SK-N-SH (cell line): Measurements from ENCODE around the gene ARHGEF1. TPM values are rescaled to one million over a fixed set of nuclear protein-coding genes. Genes with fewer than 3 reads are reported as not detected.

Source experiments
- CTCF ChIA-PET: fragments of 300-600, 350-600 bp; formaldehyde crosslinking; extraction: SDS; loops from one replicate; lab custom pipeline; 2021; lab: Yijun Ruan, JAX
- POLR2A ChIA-PET: fragments of 350-600 bp; sonication (Branson Sonifier 250); formaldehyde crosslinking; extraction: SDS; loops from one replicate; lab custom pipeline; 2020; ENCODE audit warnings: antibody characterized with exemption, inconsistent platforms; lab: Yijun Ruan, JAX
- DNase-seq: peaks from one replicate; pipeline ENCODE4 v3.0.0; 2012
- H2AFZ ChIP-seq: fragments of 200-600 bp; sonication (generic); 2 replicates; pipeline ENCODE4 v1.8.1; 2016; ENCODE audit warnings: antibody characterized with exemption, mild to moderate bottlenecking, low read depth
- H3F3A ChIP-seq: fragments of 200-600 bp; sonication (generic); replicated peaks from 2 replicates; pipeline ENCODE3; 2016; ENCODE audit warnings: antibody characterized with exemption, mild to moderate bottlenecking; ENCODE audit not compliant: insufficient read depth
- H3K27ac ChIP-seq, 2 experiments: fragments of 200-500 bp in 1 of 2; fragments of 200-600 bp in 1 of 2; sonication (Bioruptor generic) in 1 of 2; sonication (generic), shearing (Covaris generic) in 1 of 2; 2 replicates each; pipeline versions ENCODE4 v1.5.1 to v1.6.1; 2014 to 2016; ENCODE audit warnings: low read depth in 2 of 2, inconsistent platforms in 1 of 2, low read length in 1 of 2, mild to moderate bottlenecking in 1 of 2, mixed read lengths in 1 of 2
- H3K27me3 ChIP-seq: fragments of 200-600 bp; sonication (generic), shearing (Covaris generic); 2 replicates; pipeline ENCODE4 v1.6.1; 2016; ENCODE audit warnings: mixed run types; ENCODE audit not compliant: insufficient read depth
- H3K36me3 ChIP-seq, 2 experiments: fragments of 200-500 bp in 1 of 2; fragments of 200-600 bp in 1 of 2; sonication (Bioruptor generic) in 1 of 2; sonication (generic) in 1 of 2; replicated peaks in 1 of 2; 2 replicates each; pipeline versions ENCODE3 to v1.5.1; 2014 to 2016; ENCODE audit warnings: low read length in 1 of 2, mild to moderate bottlenecking in 1 of 2; ENCODE audit not compliant: insufficient read depth in 2 of 2, control insufficient read depth in 1 of 2
- H3K4me1 ChIP-seq, 2 experiments: fragments of 200-500 bp in 1 of 2; fragments of 200-600 bp in 1 of 2; sonication (Bioruptor generic) in 1 of 2; sonication (generic), shearing (Covaris generic) in 1 of 2; 2 replicates each; pipeline versions ENCODE4 v1.5.1 to v1.6.1; 2014 to 2016; ENCODE audit warnings: low read depth in 1 of 2, low read length in 1 of 2, mixed run types in 1 of 2; ENCODE audit not compliant: insufficient read depth in 2 of 2, control insufficient read depth in 1 of 2
- H3K4me2 ChIP-seq: fragments of 200-600 bp; sonication (generic), shearing (Covaris generic); 2 replicates; pipeline ENCODE4 v1.6.1; 2017; ENCODE audit warnings: mixed run types
- H3K4me3 ChIP-seq, 2 experiments: fragments of 200-500 bp in 1 of 2; fragments of 200-600 bp in 1 of 2; sonication (Bioruptor generic) in 1 of 2; sonication (generic), shearing (Covaris generic) in 1 of 2; 2 replicates each; pipeline versions ENCODE4 v1.5.1 to v1.8.1; 2014 to 2016; ENCODE audit warnings: low read depth in 2 of 2, inconsistent platforms in 1 of 2, low read length in 1 of 2, mild to moderate bottlenecking in 1 of 2, mixed read lengths in 1 of 2, moderate library complexity in 1 of 2
- H3K79me2 ChIP-seq: fragments of 200-600 bp; sonication (generic); 2 replicates; pipeline ENCODE4 v1.8.1; 2017; ENCODE audit warnings: mild to moderate bottlenecking; ENCODE audit not compliant: insufficient read depth
- H3K9ac ChIP-seq: fragments of 200-600 bp; sonication (generic); 2 replicates; pipeline ENCODE4 v1.6.1; 2017; ENCODE audit warnings: mixed run types
- H3K9me2 ChIP-seq: fragments of 200-600 bp; sonication (generic); 2 replicates; pipeline ENCODE4 v1.6.1; 2017; ENCODE audit warnings: mixed run types
- H3K9me3 ChIP-seq: fragments of 200-600 bp; sonication (generic); 2 replicates; pipeline ENCODE4 v1.6.1; 2017; ENCODE audit warnings: mixed run types, mild to moderate bottlenecking, moderate library complexity
- H4K20me1 ChIP-seq: fragments of 200-600 bp; sonication (generic); 2 replicates; pipeline ENCODE4 v1.6.1; 2017; ENCODE audit warnings: mild to moderate bottlenecking, mixed run types; ENCODE audit not compliant: insufficient read depth
- EP300 ChIP-seq, 2 experiments: IDR thresholded peaks; 2 replicates each; pipeline versions ENCODE4 v1.4.0 to v1.6.1; 2012; ENCODE audit warnings: borderline replicate concordance in 1 of 2, low read depth in 1 of 2, low read length in 1 of 2
- FOXJ3 ChIP-seq: sonication (generic); formaldehyde crosslinking; IDR thresholded peaks from 2 replicates; pipeline ENCODE4 v1.5.1; 2020; ENCODE audit warnings: mild to moderate bottlenecking, missing genetic modification reagents
- MXI1 ChIP-seq: IDR thresholded peaks from 2 replicates; pipeline ENCODE4 v1.6.1; 2012; ENCODE audit warnings: mild to moderate bottlenecking, low read depth, low read length, improper control_type of control experiment
- POLR2AphosphoS5 ChIP-seq: IDR thresholded peaks from 2 replicates; pipeline ENCODE4 v1.6.1; 2012; ENCODE audit warnings: low read depth, low read length
- SMC3 ChIP-seq: IDR thresholded peaks from 2 replicates; pipeline ENCODE4 v1.6.1; 2012; ENCODE audit warnings: low read depth, low read length, improper control_type of control experiment
- WGBS: methylation state at CpG from one replicate; pipeline ENCODE4 v1.1.6; 2017; ENCODE audit warnings: low lambda C conversion rate; 5-methylcytosine and 5-hydroxymethylcytosine counted together
- polyA plus RNA-seq, 3 experiments: library from polyadenylated mRNA; depleted of rRNA; stranded (reverse); fragments of >200 nt; gene quantifications; 2 replicates each; pipeline ENCODE4 v1.2.3, GENCODE V29; 2012
- TF ChIP-seq, protein P1 (sequence below): IDR thresholded peaks from 2 replicates; pipeline ENCODE4 v1.4.0; 2012; ENCODE audit warnings: low read depth
- TF ChIP-seq, protein P2 (sequence below): fragments of 150-350 bp; IDR thresholded peaks from 2 replicates; pipeline ENCODE4 v1.6.1; 2017; ENCODE audit warnings: antibody characterized with exemption, low read length, low read depth, borderline replicate concordance
- TF ChIP-seq, protein P3 (sequence below): IDR thresholded peaks from 2 replicates; pipeline ENCODE4 v1.6.1; 2012; ENCODE audit warnings: mild to moderate bottlenecking, low read depth, low read length, moderate library complexity

The ARHGEF1 gene
- polyA plus RNA-seq, 1 of the 3 experiments (the other 2 are of a cell fraction): 102 TPM

DNA sequence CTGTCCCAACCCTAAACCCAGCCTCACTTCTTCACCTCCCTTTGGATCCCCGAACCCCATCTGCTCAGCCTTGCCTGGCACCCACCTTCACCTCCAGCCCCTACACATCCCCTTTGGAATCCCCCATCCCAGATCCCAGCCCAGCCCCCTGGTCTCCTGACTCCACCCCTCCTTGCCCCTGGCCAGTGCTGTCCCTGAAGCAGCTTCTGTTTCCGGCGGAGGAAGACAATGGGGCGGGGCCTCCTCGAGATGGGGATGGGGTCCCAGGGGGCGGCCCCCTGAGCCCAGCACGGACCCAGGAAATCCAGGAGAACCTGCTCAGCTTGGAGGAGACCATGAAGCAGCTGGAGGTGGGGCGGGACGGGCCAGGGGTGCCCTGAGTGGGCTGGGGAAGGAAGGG is 23.3 kb downstream of the ARHGEF1 start:
- Histone ChIP-seq H4K20me1 (0 out of 2 replicates have a peak, but pooled peaks cover 5% of the 10 kb centered on the region), H3F3A (peaks cover 3% of the 10 kb centered on the region), H3K27ac (peak overlapping the region in 1 of 2 experiments; percentile 14; a peak in 1 of 4 replicates), H3K36me3 (peaks cover 11 to 49% of the 10 kb centered on the region in 2 experiments), H3K9me2 (no peaks in the 10 kb centered on the region), H3K79me2 (no peaks in the 10 kb centered on the region), H3K4me2 (no peak overlapping the region), H3K27me3 (no peaks in the 10 kb centered on the region), H2AFZ (no peak overlapping the region), H3K9me3 (no peaks in the 10 kb centered on the region), H3K4me3 (no peak overlapping the region), H3K9ac (no peak overlapping the region), H3K4me1 (peaks cover 0 to 13% of the 10 kb centered on the region in 2 experiments; a peak in 1 of 4 replicates)
- DNase-seq: peak; percentile 66
- ChIA-PET POLR2A (no interaction called here), CTCF (interaction anchor here (1.0 kb wide), 2 partner anchors 28 to 29 kb away, joined by 3 to 4 read pairs; no protein-coding TSS in a partner anchor)
- WGBS: 89% methylated on average over 8 of the region's 9 CpGs
- TF ChIP-seq, protein P1, sequence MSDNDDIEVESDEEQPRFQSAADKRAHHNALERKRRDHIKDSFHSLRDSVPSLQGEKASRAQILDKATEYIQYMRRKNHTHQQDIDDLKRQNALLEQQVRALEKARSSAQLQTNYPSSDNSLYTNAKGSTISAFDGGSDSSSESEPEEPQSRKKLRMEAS: no peak
- TF ChIP-seq FOXJ3 (CRISPR knock-in tag) (no peak), POLR2AphosphoS5 (no peak)
- TF ChIP-seq, protein P2, sequence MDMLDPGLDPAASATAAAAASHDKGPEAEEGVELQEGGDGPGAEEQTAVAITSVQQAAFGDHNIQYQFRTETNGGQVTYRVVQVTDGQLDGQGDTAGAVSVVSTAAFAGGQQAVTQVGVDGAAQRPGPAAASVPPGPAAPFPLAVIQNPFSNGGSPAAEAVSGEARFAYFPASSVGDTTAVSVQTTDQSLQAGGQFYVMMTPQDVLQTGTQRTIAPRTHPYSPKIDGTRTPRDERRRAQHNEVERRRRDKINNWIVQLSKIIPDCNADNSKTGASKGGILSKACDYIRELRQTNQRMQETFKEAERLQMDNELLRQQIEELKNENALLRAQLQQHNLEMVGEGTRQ: no peak

DNA sequence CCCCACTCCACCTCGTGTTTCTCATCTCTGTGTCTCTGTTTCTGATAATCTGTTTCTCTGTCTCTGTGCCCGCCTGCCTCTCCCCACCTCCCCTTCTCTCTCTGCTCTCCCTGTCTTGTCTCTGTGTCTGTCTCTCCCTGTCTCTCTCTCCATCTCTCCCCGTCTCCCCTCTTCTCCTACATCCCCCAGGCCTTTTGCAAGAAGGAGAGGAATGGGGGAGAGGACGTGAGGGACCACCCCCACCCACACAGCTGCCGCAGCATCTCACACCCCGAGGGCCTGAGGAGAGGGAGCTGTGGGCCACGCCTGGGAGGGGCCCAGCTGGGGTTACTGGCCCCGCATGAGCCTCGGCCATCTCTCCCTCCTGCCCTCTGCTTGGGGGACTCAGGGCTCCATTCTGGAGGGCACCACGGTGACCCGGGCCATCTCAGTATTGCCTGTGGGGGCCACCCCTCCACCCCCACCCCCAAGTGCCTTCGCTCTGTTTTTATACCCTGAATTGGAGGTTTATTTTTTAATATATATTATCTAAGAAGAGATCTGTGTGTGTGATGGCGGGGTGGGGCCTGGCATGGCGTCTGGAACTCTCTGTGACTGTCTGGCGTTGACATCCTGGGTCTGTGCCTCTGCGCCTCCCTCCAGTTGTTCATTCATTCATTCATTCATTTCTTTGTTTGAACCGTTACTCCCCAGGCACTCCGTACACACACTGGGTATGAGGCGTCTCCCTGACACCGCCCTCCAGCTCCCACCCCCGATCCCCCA is 24.1 kb downstream of the ARHGEF1 start:
- H3K4me3 ChIP-seq: no peak overlapping the region
- TF ChIP-seq MXI1 (no peak), FOXJ3 (CRISPR knock-in tag) (no peak), EP300 (IDR thresholded peaks at IDR 0.05; ENCODE audit: borderline replicate concordance in 1 of 2, low read depth in 1 of 2, low read length in 1 of 2) (no peak), SMC3 (no peak)
- TF ChIP-seq, protein P3, sequence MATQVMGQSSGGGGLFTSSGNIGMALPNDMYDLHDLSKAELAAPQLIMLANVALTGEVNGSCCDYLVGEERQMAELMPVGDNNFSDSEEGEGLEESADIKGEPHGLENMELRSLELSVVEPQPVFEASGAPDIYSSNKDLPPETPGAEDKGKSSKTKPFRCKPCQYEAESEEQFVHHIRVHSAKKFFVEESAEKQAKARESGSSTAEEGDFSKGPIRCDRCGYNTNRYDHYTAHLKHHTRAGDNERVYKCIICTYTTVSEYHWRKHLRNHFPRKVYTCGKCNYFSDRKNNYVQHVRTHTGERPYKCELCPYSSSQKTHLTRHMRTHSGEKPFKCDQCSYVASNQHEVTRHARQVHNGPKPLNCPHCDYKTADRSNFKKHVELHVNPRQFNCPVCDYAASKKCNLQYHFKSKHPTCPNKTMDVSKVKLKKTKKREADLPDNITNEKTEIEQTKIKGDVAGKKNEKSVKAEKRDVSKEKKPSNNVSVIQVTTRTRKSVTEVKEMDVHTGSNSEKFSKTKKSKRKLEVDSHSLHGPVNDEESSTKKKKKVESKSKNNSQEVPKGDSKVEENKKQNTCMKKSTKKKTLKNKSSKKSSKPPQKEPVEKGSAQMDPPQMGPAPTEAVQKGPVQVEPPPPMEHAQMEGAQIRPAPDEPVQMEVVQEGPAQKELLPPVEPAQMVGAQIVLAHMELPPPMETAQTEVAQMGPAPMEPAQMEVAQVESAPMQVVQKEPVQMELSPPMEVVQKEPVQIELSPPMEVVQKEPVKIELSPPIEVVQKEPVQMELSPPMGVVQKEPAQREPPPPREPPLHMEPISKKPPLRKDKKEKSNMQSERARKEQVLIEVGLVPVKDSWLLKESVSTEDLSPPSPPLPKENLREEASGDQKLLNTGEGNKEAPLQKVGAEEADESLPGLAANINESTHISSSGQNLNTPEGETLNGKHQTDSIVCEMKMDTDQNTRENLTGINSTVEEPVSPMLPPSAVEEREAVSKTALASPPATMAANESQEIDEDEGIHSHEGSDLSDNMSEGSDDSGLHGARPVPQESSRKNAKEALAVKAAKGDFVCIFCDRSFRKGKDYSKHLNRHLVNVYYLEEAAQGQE: no peak
- TF ChIP-seq, all 33 proteins: peak for 0
- peaks cover 3% of the 10 kb centered on the region for H3F3A ChIP-seq
- H3K9ac ChIP-seq: no peak overlapping the region
- H3K27me3 ChIP-seq: peaks cover 4% of the 10 kb centered on the region; the same call in 1 of the 2 replicates
- ChIA-PET CTCF (interaction anchor here (0.8 to 2.0 kb wide), 3 partner anchors 27 to 45 kb away, joined by 3 to 10 read pairs (median 3); no protein-coding TSS in a partner anchor), POLR2A (no interaction called here)
- no peaks in the 10 kb centered on the region for H3K79me2 ChIP-seq
- H4K20me1 ChIP-seq: 0 out of 2 replicates have a peak, but pooled peaks cover 5% of the 10 kb centered on the region
- H3K4me2 ChIP-seq: no peak overlapping the region
- H2AFZ ChIP-seq: no peak overlapping the region
- H3K9me3 ChIP-seq: no peaks in the 10 kb centered on the region
- no peak overlapping the region for H3K27ac ChIP-seq
- peaks cover 6 to 43% of the 10 kb centered on the region in 2 experiments for H3K36me3 ChIP-seq
- H3K4me1 ChIP-seq: peaks cover 0 to 13% of the 10 kb centered on the region in 2 experiments; a peak in 1 of 4 replicates
- DNase-seq: peak; percentile 75
- H3K9me2 ChIP-seq: no peaks in the 10 kb centered on the region
- 78% methylated on average over 21 of the region's 21 CpGs for WGBS
